K562 (cell line): ENCODE measurements around the gene ERAL1. TPM values are rescaled to one million over a fixed set of nuclear protein-coding genes. Genes with fewer than 3 reads are reported as not detected.

ENCODE experiments used
- CTBP1 ChIP-seq: fragments of 450-650 bp; IDR thresholded peaks from 2 replicates; pipeline ENCODE4 v1.6.1; 2016; ENCODE audit warnings: borderline replicate concordance
- ETS1 ChIP-seq: conservative IDR thresholded peaks from 2 replicates; pipeline ENCODE4 v1.6.1; 2011; ENCODE audit warnings: low read depth, mild to moderate bottlenecking, low read length; ENCODE audit not compliant: control insufficient read depth
- GABPB1 ChIP-seq: sonication (generic); formaldehyde crosslinking; IDR thresholded peaks from 2 replicates; pipeline ENCODE4 v1.8.0; 2022; ENCODE audit warnings: mild to moderate bottlenecking, missing genetic modification reagents
- HBP1 ChIP-seq: fragments of 450-650 bp; formaldehyde crosslinking; IDR thresholded peaks from 2 replicates; pipeline ENCODE4 v1.4.0; 2022; ENCODE audit warnings: missing genetic modification characterization
- TARDBP ChIP-seq: fragments of 450-650 bp; IDR thresholded peaks from 2 replicates; pipeline ENCODE4 v1.6.1; 2016
- TSHZ1 ChIP-seq: fragments of 250-450 bp; sonication (Bioruptor Pico); IDR thresholded peaks from 2 replicates; pipeline ENCODE4 v1.4.0; 2020; ENCODE audit warnings: mild to moderate bottlenecking, moderate library complexity
- ZNF23 ChIP-seq: fragments of 250-450 bp; sonication (Bioruptor Pico); IDR thresholded peaks from 2 replicates; pipeline ENCODE4 v1.4.0; 2020; ENCODE audit warnings: mild to moderate bottlenecking
- polyA plus RNA-seq, 8 experiments: library from polyadenylated mRNA; depleted of rRNA in 4 of 8; stranded (reverse) in 5 of 8; unstranded in 3 of 8; fragments of >200 nt; fragmentation: Nextera tagmentation in 2 of 8; fragmentation: Illumina TruSeq in 1 of 8; extraction: Ambion mirVana in 2 of 8; extraction: Trizol in 1 of 8; gene quantifications; 2 replicates each; pipeline versions ENCODE4 v1.2.1 to v1.2.3, GENCODE V29; 2011 to 2014; ENCODE audit warnings: inconsistent platforms in 1 of 8, missing spikeins in 1 of 8
- total RNA-seq, 7 experiments: library from RNA; depleted of rRNA in 6 of 7; stranded (reverse); fragments of >200 nt in 6 of 7; fragmentation: Illumina TruSeq in 2 of 7; extraction: Trizol in 2 of 7; gene quantifications; 2 replicates each; pipeline versions ENCODE4 v1.2.1 to v1.2.3, GENCODE V29; 2011 to 2021; ENCODE audit warnings: low replicate concordance in 1 of 7
- TF ChIP-seq, protein P1 (sequence below): fragments of 250-450 bp; sonication (Bioruptor Pico); IDR thresholded peaks from 2 replicates; pipeline ENCODE4 v1.9.0; 2021; ENCODE audit warnings: mild to moderate bottlenecking, inconsistent platforms
- TF ChIP-seq, protein P2 (sequence below): fragments of 250-450 bp; sonication (Bioruptor Pico); IDR thresholded peaks from 2 replicates; pipeline ENCODE4 v1.4.0; 2020; ENCODE audit warnings: mild to moderate bottlenecking

ERAL1 gene
- total and polyA plus RNA-seq, 9 of the 15 experiments (the other 6 are each of a cell fraction or from before 2014, with no cell fraction given) = 37.5 to 351 (median 106) TPM

DNA sequence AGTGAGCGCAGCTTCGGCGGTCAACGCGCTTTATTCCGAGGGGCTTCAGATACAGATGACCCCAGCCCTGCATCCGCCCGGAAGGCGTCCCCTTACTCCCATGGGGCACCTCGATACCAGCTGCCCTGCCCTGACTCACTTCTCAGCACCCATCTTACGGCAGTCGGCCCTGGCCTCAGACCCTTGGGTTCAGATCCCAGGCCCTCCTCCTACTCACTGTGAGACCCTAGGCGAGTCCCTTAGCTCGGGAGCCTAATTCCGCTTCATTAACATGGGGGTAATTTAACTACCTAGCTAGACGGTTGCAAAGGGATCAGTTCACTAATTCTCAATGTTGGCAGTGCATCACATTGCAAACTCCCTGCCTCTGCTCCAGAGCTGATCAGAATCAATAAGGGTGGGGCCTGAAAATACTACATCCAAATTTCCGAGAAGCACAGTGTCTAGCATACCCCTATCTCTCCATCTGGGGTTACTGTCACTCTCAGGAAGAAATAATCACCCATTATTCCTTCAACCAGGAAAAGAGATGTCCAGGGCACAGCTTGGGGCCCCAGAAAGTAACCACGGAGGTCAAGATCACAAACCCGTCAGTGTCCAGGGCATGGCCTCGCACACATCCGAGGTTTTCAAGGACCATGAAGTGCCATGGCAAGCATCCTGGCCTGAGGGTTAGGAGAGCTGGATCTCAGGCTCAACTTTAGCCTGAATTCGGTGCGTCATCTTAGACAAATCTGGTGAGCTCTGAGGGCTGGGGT lies 43.1 kb downstream of the ERAL1 start (continued):
- no peak; the same call in 1 of the 2 replicates for TF ChIP-seq ETS1
- TF ChIP-seq CTBP1 = peak; percentile 12; the same call in 1 of the 2 replicates
- TF ChIP-seq, protein P1, sequence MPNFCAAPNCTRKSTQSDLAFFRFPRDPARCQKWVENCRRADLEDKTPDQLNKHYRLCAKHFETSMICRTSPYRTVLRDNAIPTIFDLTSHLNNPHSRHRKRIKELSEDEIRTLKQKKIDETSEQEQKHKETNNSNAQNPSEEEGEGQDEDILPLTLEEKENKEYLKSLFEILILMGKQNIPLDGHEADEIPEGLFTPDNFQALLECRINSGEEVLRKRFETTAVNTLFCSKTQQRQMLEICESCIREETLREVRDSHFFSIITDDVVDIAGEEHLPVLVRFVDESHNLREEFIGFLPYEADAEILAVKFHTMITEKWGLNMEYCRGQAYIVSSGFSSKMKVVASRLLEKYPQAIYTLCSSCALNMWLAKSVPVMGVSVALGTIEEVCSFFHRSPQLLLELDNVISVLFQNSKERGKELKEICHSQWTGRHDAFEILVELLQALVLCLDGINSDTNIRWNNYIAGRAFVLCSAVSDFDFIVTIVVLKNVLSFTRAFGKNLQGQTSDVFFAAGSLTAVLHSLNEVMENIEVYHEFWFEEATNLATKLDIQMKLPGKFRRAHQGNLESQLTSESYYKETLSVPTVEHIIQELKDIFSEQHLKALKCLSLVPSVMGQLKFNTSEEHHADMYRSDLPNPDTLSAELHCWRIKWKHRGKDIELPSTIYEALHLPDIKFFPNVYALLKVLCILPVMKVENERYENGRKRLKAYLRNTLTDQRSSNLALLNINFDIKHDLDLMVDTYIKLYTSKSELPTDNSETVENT (CRISPR knock-in tag) = peak; percentile 4; the same call in 1 of the 2 replicates
- peak; percentile 70 for TF ChIP-seq ZNF23 (CRISPR knock-in tag)
- TF ChIP-seq TSHZ1 (CRISPR knock-in tag) = 0 out of 2 replicates have a peak, but pooled peaks have one; percentile 46
- TF ChIP-seq, protein P2, sequence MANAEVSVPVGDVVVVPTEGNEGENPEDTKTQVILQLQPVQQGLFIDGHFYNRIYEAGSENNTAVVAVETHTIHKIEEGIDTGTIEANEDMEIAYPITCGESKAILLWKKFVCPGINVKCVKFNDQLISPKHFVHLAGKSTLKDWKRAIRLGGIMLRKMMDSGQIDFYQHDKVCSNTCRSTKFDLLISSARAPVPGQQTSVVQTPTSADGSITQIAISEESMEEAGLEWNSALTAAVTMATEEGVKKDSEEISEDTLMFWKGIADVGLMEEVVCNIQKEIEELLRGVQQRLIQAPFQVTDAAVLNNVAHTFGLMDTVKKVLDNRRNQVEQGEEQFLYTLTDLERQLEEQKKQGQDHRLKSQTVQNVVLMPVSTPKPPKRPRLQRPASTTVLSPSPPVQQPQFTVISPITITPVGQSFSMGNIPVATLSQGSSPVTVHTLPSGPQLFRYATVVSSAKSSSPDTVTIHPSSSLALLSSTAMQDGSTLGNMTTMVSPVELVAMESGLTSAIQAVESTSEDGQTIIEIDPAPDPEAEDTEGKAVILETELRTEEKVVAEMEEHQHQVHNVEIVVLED (CRISPR knock-in tag) = no peak
- no peak for TF ChIP-seq TARDBP
- 0 out of 2 replicates have a peak, but pooled peaks have one; percentile 9 for TF ChIP-seq HBP1 (CRISPR knock-in tag)
- peak; percentile 61; the same call in 1 of the 2 replicates for TF ChIP-seq GABPB1 (CRISPR knock-in tag)
